ENCODE results near the gene MEFV. TPM values are rescaled to one million over a fixed set of nuclear protein-coding genes. Genes with fewer than 3 reads are reported as not detected.
A peak's percentile ranks its signal among the peaks of the same experiment; 100 is the strongest.

MEFV gene, protein sequence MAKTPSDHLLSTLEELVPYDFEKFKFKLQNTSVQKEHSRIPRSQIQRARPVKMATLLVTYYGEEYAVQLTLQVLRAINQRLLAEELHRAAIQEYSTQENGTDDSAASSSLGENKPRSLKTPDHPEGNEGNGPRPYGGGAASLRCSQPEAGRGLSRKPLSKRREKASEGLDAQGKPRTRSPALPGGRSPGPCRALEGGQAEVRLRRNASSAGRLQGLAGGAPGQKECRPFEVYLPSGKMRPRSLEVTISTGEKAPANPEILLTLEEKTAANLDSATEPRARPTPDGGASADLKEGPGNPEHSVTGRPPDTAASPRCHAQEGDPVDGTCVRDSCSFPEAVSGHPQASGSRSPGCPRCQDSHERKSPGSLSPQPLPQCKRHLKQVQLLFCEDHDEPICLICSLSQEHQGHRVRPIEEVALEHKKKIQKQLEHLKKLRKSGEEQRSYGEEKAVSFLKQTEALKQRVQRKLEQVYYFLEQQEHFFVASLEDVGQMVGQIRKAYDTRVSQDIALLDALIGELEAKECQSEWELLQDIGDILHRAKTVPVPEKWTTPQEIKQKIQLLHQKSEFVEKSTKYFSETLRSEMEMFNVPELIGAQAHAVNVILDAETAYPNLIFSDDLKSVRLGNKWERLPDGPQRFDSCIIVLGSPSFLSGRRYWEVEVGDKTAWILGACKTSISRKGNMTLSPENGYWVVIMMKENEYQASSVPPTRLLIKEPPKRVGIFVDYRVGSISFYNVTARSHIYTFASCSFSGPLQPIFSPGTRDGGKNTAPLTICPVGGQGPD
- 10 to 100 TPM in 1 of 4 donors, 1 to 10 TPM in 3; 2.7 to 25.4 (median 4.2) TPM for total RNA-seq

DNA sequence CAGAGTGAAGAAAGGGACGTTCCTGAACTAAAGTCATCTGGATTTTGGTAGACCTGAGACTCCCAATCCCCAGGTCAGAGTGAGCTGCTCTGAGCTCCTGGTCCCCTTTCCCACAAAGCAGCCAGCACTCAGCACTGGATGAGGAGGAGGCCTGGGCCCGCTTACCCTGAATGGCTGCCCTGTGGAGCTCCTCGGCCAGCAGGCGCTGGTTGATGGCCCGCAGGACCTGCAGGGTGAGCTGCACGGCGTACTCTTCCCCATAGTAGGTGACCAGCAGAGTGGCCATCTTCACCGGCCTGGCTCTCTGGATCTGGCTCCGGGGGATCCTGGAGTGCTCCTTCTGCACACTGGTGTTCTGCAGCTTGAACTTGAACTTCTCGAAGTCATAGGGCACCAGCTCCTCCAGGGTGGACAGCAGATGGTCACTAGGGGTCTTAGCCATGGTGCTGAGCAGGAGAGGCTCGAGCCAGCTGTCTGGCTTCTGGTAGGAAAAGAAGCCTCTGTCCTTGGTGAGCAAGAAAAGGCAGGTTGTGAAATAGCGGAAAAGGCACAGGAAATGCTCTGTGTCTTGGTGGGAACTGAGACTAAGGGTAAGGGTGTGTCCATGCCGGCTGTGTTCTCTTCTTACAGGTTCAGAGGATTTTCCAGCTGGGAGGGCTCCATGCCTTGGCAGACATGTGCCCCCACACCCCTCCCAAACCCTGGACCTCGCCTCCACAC lies at the start of gene MEFV:
TSS of gene MEFV (minus strand) at position 488 of the 720 bp plus-strand sequence. CDS start at position 442, 46 bp downstream.
- TF ChIP-seq, protein P1, sequence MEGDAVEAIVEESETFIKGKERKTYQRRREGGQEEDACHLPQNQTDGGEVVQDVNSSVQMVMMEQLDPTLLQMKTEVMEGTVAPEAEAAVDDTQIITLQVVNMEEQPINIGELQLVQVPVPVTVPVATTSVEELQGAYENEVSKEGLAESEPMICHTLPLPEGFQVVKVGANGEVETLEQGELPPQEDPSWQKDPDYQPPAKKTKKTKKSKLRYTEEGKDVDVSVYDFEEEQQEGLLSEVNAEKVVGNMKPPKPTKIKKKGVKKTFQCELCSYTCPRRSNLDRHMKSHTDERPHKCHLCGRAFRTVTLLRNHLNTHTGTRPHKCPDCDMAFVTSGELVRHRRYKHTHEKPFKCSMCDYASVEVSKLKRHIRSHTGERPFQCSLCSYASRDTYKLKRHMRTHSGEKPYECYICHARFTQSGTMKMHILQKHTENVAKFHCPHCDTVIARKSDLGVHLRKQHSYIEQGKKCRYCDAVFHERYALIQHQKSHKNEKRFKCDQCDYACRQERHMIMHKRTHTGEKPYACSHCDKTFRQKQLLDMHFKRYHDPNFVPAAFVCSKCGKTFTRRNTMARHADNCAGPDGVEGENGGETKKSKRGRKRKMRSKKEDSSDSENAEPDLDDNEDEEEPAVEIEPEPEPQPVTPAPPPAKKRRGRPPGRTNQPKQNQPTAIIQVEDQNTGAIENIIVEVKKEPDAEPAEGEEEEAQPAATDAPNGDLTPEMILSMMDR (IDR thresholded peaks at IDR 0.05) = no peak
- DNase-seq (ENCODE audit: low spot score) (no peak), ATAC-seq (ENCODE audit: low FRiP score) (no peak)

DNA sequence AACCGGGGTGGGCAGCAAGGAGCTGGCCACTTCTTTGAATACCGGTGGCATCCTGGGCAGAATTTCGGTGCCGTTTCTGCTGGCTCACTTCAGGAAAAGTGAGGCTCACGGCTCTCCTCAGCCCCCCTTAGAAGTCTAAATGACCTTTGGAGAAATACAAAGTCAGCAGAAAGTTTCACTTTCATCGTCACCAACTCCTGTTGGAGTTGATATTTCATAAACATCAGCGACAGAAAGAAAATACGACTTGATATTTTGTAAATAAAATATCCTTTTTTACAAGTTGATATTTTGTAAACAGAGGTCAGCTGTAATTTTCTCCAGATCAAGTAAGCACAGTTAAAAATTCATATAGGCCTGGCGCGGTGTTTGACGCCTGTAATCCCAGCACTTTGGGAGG lies 49.6 kb upstream of the MEFV start:
- DNase-seq (ENCODE audit: low spot score) (no peak), ATAC-seq (ENCODE audit: low FRiP score) (no peak)
- TF ChIP-seq, protein P1 (IDR thresholded peaks at IDR 0.05) = no peak

DNA sequence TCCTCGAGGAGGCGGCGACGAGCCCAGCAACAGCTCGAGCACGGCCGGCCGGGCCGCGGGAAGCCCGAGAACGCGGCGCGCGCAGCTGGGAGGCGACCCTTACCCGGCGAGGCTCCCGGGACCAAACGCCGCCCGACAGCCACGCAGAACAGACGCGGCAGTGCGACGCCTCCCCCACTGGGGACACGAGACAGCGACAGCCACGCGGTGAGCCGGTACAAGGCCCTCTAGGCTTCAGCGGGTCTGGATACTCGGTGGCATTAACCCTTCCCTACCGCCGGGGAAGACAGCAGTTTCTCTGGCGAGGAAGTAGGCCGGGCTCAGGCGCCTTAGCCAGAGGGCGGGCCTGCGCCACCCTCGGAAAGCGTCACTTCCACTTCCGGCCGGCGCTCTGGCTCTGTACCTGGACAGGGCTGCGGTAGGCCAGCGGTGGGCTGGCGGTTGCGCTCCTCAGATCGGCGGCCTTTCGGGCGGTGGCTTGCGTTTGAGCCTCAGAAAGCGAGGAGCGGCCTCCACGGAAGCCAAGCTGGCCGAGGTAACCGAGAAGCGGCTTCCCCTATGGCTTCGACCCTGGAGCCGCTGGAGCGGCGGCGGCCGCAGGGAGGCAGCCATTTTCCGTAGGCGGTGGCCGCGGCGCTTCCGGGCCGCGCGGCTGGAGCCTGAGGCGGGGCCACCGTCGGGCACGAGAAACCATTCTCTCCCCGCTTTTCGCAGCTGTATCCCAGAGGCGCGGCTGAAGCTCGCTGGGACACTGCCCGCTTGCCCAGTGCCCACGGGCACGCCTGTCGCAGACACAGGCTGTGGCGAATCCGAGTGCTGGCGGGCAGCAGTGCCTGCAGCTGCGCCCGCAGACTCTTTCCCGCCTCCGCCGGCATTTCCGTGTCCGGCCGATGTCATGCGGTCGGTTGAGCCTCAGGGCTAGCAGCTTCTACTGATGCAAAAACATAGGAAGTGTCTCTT lies 49.0 kb upstream of the MEFV start, which contains the start of the genes TIGD7 and ZNF75A:
TSS of gene TIGD7 (minus strand) at position 322 of the 960 bp plus-strand sequence. CDS start 4,816 bp downstream, outside the sequence.
TSS of gene ZNF75A (plus strand) at position 389 of the 960 bp plus-strand sequence. CDS start 2,932 bp downstream, outside the sequence.
- ATAC-seq (ENCODE audit: low FRiP score) (peak; percentile 96), DNase-seq (ENCODE audit: low spot score) (no peak)
- TF ChIP-seq, protein P1 (IDR thresholded peaks at IDR 0.05) = no peak

DNA sequence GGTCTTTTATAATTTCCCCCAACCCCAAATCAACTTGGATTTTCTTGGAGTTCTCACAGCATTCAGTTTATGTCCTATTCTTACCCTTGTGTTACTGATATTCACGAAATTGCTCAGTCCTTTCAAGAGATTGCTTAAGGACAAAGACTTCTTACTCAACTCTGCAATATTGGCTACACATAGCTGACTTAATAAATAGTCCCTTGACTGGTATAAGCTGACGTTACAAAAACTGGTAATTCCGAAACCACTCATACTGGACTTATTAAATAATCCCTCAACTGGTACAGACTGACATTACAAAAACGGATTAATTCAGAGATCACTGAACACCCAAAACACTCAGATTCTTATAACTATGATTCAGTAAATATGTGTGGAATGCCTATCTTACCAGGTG lies 47.9 kb upstream of the MEFV start:
- DNase-seq (ENCODE audit: low spot score) (no peak), ATAC-seq (ENCODE audit: low FRiP score) (no peak)
- TF ChIP-seq, protein P1 (IDR thresholded peaks at IDR 0.05) = no peak

DNA sequence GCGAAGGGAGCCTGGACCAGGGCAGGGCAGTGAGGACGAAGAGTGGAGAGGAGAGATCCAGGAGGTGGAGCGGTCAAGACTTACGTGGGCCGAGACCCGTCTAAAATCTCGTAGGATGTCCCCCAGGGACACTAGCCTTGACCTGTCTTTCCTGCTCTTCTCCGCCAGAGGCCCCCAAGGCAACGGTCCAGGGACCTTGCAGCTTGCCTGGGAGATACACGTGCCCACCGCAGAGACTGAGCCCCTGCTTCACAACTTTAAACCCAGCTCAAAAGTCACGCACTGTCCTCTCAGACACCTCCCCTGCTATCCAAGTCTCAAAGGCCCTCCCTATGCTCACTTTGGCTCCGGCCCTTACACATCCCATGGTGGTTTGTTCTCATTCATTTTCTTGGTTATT lies 39.4 kb upstream of the MEFV start:
- no peak for ATAC-seq (ENCODE audit: low FRiP score)
- DNase-seq (ENCODE audit: low spot score) = no peak
- TF ChIP-seq, protein P1 (IDR thresholded peaks at IDR 0.05) = no peak

DNA sequence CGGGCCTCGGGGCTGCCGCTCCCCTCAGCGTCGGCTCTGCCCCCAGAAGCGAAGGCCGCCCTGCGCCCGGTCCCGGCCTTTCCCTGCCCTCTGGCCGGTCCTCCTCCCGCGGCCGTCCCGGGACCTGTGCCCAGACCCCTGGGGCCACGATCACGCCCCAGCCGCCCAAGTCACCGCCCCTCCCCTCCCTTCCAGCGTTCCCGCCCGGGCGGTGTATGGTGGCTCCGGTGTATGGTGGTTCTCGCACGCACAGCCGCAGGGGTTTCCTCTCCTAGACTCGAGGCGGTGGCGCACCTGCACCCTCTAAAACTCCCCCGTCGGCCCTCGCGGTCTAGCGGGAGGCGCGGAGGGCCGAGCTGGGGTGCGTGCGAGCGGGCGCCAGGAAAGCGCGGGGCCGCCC lies 38.8 kb upstream of the MEFV start:
- ATAC-seq (ENCODE audit: low FRiP score) (no peak), DNase-seq (ENCODE audit: low spot score) (no peak)
- TF ChIP-seq, protein P1 (IDR thresholded peaks at IDR 0.05) = no peak

All from omental fat pad (tissue), 4 donors.